ENCODE measurements around the gene IQGAP1.
"Not testable (repeated sequence)": the region's sequence is repeated elsewhere in the genome, so short reads cannot be mapped to it uniquely, and the experiment has no call there.

Gene IQGAP1, protein sequence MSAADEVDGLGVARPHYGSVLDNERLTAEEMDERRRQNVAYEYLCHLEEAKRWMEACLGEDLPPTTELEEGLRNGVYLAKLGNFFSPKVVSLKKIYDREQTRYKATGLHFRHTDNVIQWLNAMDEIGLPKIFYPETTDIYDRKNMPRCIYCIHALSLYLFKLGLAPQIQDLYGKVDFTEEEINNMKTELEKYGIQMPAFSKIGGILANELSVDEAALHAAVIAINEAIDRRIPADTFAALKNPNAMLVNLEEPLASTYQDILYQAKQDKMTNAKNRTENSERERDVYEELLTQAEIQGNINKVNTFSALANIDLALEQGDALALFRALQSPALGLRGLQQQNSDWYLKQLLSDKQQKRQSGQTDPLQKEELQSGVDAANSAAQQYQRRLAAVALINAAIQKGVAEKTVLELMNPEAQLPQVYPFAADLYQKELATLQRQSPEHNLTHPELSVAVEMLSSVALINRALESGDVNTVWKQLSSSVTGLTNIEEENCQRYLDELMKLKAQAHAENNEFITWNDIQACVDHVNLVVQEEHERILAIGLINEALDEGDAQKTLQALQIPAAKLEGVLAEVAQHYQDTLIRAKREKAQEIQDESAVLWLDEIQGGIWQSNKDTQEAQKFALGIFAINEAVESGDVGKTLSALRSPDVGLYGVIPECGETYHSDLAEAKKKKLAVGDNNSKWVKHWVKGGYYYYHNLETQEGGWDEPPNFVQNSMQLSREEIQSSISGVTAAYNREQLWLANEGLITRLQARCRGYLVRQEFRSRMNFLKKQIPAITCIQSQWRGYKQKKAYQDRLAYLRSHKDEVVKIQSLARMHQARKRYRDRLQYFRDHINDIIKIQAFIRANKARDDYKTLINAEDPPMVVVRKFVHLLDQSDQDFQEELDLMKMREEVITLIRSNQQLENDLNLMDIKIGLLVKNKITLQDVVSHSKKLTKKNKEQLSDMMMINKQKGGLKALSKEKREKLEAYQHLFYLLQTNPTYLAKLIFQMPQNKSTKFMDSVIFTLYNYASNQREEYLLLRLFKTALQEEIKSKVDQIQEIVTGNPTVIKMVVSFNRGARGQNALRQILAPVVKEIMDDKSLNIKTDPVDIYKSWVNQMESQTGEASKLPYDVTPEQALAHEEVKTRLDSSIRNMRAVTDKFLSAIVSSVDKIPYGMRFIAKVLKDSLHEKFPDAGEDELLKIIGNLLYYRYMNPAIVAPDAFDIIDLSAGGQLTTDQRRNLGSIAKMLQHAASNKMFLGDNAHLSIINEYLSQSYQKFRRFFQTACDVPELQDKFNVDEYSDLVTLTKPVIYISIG (N-terminal part only)

GRCh38 chr15:90387534-90388461 lies at the start of gene IQGAP1:
Gene IQGAP1, plus strand, starts transcription at chr15:90388242. Its CDS starts 100 bp downstream, at chr15:90388342.
- Histone ChIP-seq H3K27me3 (ENCODE audit: insufficient read depth, low read length) (no peaks in the 10 kb centered on the region), H3K9me3 (ENCODE audit: insufficient read depth, low read depth, low read length) (no peaks in the 10 kb centered on the region), H3K27ac (ENCODE audit: low read length) (peak within 1 kb of the TSS; percentile 46), H3K36me3 (ENCODE audit: insufficient read depth, low read depth, low read length) (peaks cover 14% of the 10 kb centered on the region), H3K9ac (ENCODE audit: low read depth, low read length) (peak within 1 kb of the TSS; percentile 87; the same call in 1 of the 2 replicates), H3K4me3 (ENCODE audit: low read length) (peak within 1 kb of the TSS; percentile 89), H3K4me1 (ENCODE audit: insufficient read depth, low read length) (peaks cover 23% of the 10 kb centered on the region)

- Histone ChIP-seq H3K9me3 (ENCODE audit: insufficient read depth, low read depth, low read length) (no peaks in the 10 kb centered on the region), H3K4me1 (ENCODE audit: insufficient read depth, low read length) (no peaks in the 10 kb centered on the region), H3K4me3 (ENCODE audit: low read length) (no peak overlapping the region), H3K9ac (ENCODE audit: low read depth, low read length) (no peak overlapping the region), H3K27me3 (ENCODE audit: insufficient read depth, low read length) (no peaks in the 10 kb centered on the region), H3K36me3 (ENCODE audit: insufficient read depth, low read depth, low read length) (no peaks in the 10 kb centered on the region), H3K27ac (ENCODE audit: low read length) (no peak overlapping the region)
Measured at GRCh38 chr15:90338532-90338931, 49.5 kb upstream of the IQGAP1 start.

- no peaks in the 10 kb centered on the region for H3K9me3 ChIP-seq (ENCODE audit: insufficient read depth, low read depth, low read length)
- H3K36me3 ChIP-seq (ENCODE audit: insufficient read depth, low read depth, low read length) = no peaks in the 10 kb centered on the region
- H3K9ac ChIP-seq (ENCODE audit: low read depth, low read length) = no peak overlapping the region
- no peak overlapping the region for H3K4me3 ChIP-seq (ENCODE audit: low read length)
- H3K27me3 ChIP-seq (ENCODE audit: insufficient read depth, low read length) = no peaks in the 10 kb centered on the region
- no peak overlapping the region for H3K27ac ChIP-seq (ENCODE audit: low read length)
- no peaks in the 10 kb centered on the region for H3K4me1 ChIP-seq (ENCODE audit: insufficient read depth, low read length)
Measured at GRCh38 chr15:90340345-90340744, 47.7 kb upstream of the IQGAP1 start.

- H3K36me3 ChIP-seq (ENCODE audit: insufficient read depth, low read depth, low read length) = no peaks in the 10 kb centered on the region
- no peak overlapping the region for H3K9ac ChIP-seq (ENCODE audit: low read depth, low read length)
- H3K4me3 ChIP-seq (ENCODE audit: low read length) = no peak overlapping the region
- no peaks in the 10 kb centered on the region for H3K4me1 ChIP-seq (ENCODE audit: insufficient read depth, low read length)
- H3K27me3 ChIP-seq (ENCODE audit: insufficient read depth, low read length) = no peaks in the 10 kb centered on the region
- no peak overlapping the region for H3K27ac ChIP-seq (ENCODE audit: low read length)
- no peaks in the 10 kb centered on the region for H3K9me3 ChIP-seq (ENCODE audit: insufficient read depth, low read depth, low read length)
Measured at GRCh38 chr15:90343302-90343790, 44.7 kb upstream of the IQGAP1 start.

DNA sequence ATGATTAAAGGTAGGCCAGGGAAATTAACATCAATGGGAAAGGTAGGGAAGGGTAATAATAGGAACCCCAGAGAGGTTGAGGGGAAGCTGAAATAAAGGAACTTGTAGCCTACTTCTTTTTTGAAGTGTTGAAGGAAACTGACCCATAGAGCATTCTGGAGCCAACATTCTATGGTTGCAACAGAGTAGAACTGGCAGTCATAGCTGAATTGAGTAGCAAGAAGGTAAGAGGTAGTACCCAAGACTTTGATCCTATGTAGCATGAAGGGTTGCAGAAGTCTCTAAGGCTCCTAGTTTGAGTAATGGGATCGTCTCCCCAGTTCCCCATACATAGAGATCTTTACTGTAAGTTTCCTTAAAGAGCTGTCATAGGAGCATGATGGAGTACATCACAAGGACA lies 43.4 kb upstream of the IQGAP1 start:
- H3K4me3 ChIP-seq (ENCODE audit: low read length) = no peak overlapping the region
- H3K36me3 ChIP-seq (ENCODE audit: insufficient read depth, low read depth, low read length) = no peaks in the 10 kb centered on the region
- H3K4me1 ChIP-seq (ENCODE audit: insufficient read depth, low read length) = no peaks in the 10 kb centered on the region
- H3K27ac ChIP-seq (ENCODE audit: low read length) = no peak overlapping the region
- no peak overlapping the region for H3K9ac ChIP-seq (ENCODE audit: low read depth, low read length)
- no peaks in the 10 kb centered on the region for H3K27me3 ChIP-seq (ENCODE audit: insufficient read depth, low read length)
- no peaks in the 10 kb centered on the region for H3K9me3 ChIP-seq (ENCODE audit: insufficient read depth, low read depth, low read length)

GRCh38 chr15:90345857-90346256 lies 42.2 kb upstream of the IQGAP1 start:
- Histone ChIP-seq H3K9me3 (ENCODE audit: insufficient read depth, low read depth, low read length) (no peaks in the 10 kb centered on the region), H3K4me1 (ENCODE audit: insufficient read depth, low read length) (no peaks in the 10 kb centered on the region), H3K27ac (ENCODE audit: low read length) (no peak overlapping the region), H3K9ac (ENCODE audit: low read depth, low read length) (no peak overlapping the region), H3K36me3 (ENCODE audit: insufficient read depth, low read depth, low read length) (no peaks in the 10 kb centered on the region), H3K4me3 (ENCODE audit: low read length) (no peak overlapping the region), H3K27me3 (ENCODE audit: insufficient read depth, low read length) (no peaks in the 10 kb centered on the region)

DNA sequence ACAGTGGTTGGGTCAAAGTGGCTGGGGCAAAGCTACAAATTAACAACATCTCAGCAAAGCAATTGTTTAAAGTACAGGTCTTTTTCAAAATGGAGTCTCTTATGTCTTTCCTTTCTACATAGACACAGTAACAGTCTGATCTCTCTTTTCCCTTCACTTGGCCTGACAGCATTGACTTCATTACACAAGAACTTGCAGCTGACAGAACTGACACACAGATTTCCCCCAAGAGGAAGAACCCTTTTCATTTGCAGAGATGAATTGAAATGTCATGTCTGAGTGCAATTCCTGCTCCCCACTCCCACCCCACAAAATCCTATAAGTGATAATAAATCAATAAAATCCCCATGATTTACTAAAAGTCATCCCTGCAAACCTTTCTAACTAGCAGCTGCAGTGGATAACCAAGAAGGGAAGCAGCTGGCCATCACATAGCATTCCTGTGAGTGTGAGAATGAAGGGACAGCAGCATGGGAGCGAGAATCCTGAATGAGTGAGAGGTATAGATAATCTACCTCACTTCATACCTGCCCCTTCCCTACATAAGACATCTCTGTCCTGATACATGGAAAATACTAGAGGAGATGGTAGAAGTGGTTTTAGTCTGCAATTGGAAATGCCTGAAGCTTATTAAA lies 40.5 kb upstream of the IQGAP1 start:
- H3K27me3 ChIP-seq (ENCODE audit: insufficient read depth, low read length); H3K4me1 ChIP-seq (ENCODE audit: insufficient read depth, low read length); H3K9me3 ChIP-seq (ENCODE audit: insufficient read depth, low read depth, low read length); H3K4me3 ChIP-seq (ENCODE audit: low read length); H3K36me3 ChIP-seq (ENCODE audit: insufficient read depth, low read depth, low read length); H3K27ac ChIP-seq (ENCODE audit: low read length); H3K9ac ChIP-seq (ENCODE audit: low read depth, low read length): not testable (repeated sequence)

GRCh38 chr15:90348456-90348855 lies 39.6 kb upstream of the IQGAP1 start:
- no peaks in the 10 kb centered on the region for H3K36me3 ChIP-seq (ENCODE audit: insufficient read depth, low read depth, low read length)
- no peaks in the 10 kb centered on the region for H3K9me3 ChIP-seq (ENCODE audit: insufficient read depth, low read depth, low read length)
- H3K4me3 ChIP-seq (ENCODE audit: low read length) = no peak overlapping the region
- H3K4me1 ChIP-seq (ENCODE audit: insufficient read depth, low read length) = no peaks in the 10 kb centered on the region
- no peak overlapping the region for H3K27ac ChIP-seq (ENCODE audit: low read length)
- no peak overlapping the region for H3K9ac ChIP-seq (ENCODE audit: low read depth, low read length)
- peaks cover 6% of the 10 kb centered on the region; the same call in 1 of the 2 replicates for H3K27me3 ChIP-seq (ENCODE audit: insufficient read depth, low read length)

DNA sequence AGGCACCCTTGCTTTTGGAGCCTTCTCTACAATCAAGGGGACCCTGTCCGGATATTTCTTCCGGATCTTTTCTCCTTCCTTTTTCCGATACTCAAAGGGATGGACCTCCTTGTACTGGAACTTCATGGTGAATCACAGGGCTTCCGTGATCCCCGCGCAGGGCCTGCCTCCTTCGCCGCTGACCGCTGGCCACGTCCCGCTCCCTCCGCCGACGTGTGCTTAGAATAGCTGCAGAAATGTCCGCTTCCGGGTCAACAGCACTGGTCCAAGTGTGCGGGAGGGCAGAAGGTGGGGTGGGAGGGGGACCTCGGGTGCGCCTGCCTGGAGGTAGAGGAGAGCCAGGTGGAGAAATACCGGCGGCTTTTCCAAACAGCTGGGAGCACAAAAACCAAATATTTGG lies 39.0 kb upstream of the IQGAP1 start:
- H3K4me1 ChIP-seq (ENCODE audit: insufficient read depth, low read length) = no peaks in the 10 kb centered on the region
- no peak overlapping the region for H3K4me3 ChIP-seq (ENCODE audit: low read length)
- no peaks in the 10 kb centered on the region for H3K36me3 ChIP-seq (ENCODE audit: insufficient read depth, low read depth, low read length)
- no peaks in the 10 kb centered on the region for H3K9me3 ChIP-seq (ENCODE audit: insufficient read depth, low read depth, low read length)
- H3K27ac ChIP-seq (ENCODE audit: low read length) = no peak overlapping the region
- H3K9ac ChIP-seq (ENCODE audit: low read depth, low read length) = no peak overlapping the region
- H3K27me3 ChIP-seq (ENCODE audit: insufficient read depth, low read length) = peaks cover 6% of the 10 kb centered on the region; the same call in 1 of the 2 replicates

DNA sequence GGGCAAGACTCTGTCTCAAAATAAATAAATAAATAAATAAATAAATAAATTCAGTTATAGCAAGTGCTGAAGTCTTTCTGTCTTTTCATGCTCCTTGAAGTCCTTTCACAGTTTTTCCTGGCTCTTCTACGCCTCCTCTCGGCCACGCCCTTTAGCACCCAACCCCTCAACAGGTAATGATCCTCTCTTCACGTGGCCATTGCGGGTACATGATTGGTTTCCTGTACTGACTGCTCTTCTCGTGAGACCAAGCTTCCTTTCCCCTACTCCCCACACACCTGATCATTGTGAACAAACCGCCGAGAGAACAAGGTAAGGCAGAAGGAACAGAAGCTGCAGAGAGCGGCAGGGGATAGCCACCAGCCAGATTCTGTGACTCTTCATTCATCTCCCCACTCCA lies 38.2 kb upstream of the IQGAP1 start:
- H3K27ac ChIP-seq (ENCODE audit: low read length) = no peak overlapping the region
- no peak overlapping the region for H3K9ac ChIP-seq (ENCODE audit: low read depth, low read length)
- no peaks in the 10 kb centered on the region for H3K36me3 ChIP-seq (ENCODE audit: insufficient read depth, low read depth, low read length)
- H3K4me3 ChIP-seq (ENCODE audit: low read length) = no peak overlapping the region
- no peaks in the 10 kb centered on the region for H3K9me3 ChIP-seq (ENCODE audit: insufficient read depth, low read depth, low read length)
- H3K4me1 ChIP-seq (ENCODE audit: insufficient read depth, low read length) = no peaks in the 10 kb centered on the region
- peaks cover 6% of the 10 kb centered on the region; the same call in 1 of the 2 replicates for H3K27me3 ChIP-seq (ENCODE audit: insufficient read depth, low read length)
